Measurements from ENCODE around the gene YKT6.

YKT6 gene

DNA sequence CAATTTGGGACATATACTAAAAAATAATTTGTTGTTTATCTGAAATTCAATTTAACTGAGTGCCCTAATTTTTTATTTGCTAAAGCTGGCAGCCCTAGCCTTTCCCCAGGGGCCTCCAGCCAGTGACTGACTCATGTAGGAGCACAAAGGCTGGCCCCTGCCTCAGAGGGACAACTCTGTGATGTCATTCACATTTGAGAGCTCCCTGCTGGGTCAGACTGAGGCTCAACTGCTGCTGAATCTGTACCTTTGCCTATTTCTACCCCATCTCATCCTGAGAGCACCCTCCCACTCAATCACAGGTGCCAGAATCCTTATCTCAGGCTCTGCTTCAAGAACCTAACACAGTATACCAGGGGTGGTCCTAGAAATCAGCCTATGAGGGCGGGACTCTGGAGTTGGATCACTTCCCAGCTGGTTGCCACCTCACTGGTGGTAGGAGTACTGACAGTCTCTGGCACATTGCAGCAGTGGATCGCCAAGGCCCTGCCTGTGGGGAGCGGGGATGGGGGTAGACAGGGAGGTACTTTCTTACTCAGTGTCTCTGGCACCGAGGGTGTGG lies 23.1 kb upstream of the YKT6 start:
- DNase-seq (no peak), ATAC-seq (replicated peaks) (no peak)
- peaks cover 0 to 2% of the 10 kb centered on the region in 2 donors for H3K9me3 Mint-ChIP-seq
- no peaks in the 10 kb centered on the region for H3K36me3 Mint-ChIP-seq (ENCODE audit: insufficient read depth)
- H3K27ac Mint-ChIP-seq, result no peak overlapping the region
- no peaks in the 10 kb centered on the region for H3K4me1 Mint-ChIP-seq (ENCODE audit: low read depth in 2 of 2)
- no peak overlapping the region for H3K4me3 Mint-ChIP-seq
- peaks cover 61 to 68% of the 10 kb centered on the region in 2 donors for H3K27me3 Mint-ChIP-seq

DNA sequence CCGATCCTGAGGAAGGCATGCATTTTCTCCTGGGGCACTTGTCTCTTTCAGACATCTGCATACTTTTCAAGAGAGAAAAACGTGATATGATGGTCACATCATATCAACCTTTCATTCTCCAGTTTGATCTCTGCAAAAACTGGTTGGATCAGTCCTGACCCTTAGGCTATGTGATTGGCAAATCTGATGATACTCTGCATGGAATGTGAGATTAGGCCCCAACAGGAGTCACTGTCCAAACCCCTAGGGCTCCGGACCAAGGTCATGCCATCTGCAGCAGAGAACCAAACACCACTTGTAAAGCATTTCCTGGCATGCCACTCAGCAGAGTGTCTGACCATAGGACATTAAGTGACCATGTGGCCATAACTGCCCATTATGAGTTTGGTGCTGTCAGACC lies 20.1 kb upstream of the YKT6 start:
- Mint-ChIP-seq H3K4me1 (ENCODE audit: low read depth in 2 of 2) (no peaks in the 10 kb centered on the region), H3K27me3 (peaks cover 52 to 73% of the 10 kb centered on the region in 2 donors), H3K36me3 (ENCODE audit: insufficient read depth) (no peaks in the 10 kb centered on the region), H3K4me3 (no peak overlapping the region), H3K27ac (no peak overlapping the region), H3K9me3 (no peaks in the 10 kb centered on the region)
- ATAC-seq (replicated peaks) (no peak), DNase-seq (no peak)

DNA sequence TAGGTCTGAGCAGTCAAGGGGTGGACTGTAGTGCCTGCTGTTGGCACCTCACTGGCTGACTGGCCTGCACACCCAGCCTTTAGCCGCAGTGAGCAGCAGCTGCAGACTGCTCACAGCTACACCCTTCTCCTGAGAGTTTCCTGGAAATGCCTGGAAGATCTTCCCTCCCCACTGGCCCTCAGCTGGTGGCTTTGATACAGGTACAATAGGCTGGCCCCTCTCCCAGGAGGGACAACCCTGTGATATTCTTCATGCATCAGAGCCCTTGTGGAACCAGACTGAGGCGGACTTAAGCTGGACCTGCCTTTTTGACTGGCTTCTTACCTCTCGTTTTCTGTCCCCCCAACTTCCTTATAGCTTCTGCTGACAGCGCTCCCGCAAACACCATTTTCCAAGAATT lies 18.0 kb upstream of the YKT6 start:
- H3K27me3 Mint-ChIP-seq, result peaks cover 38 to 51% of the 10 kb centered on the region in 2 donors
- H3K27ac Mint-ChIP-seq, result no peak overlapping the region
- ATAC-seq (replicated peaks) (no peak), DNase-seq (no peak)
- no peaks in the 10 kb centered on the region for H3K36me3 Mint-ChIP-seq (ENCODE audit: insufficient read depth)
- no peaks in the 10 kb centered on the region for H3K9me3 Mint-ChIP-seq
- no peak overlapping the region for H3K4me3 Mint-ChIP-seq
- H3K4me1 Mint-ChIP-seq (ENCODE audit: low read depth in 2 of 2), result no peaks in the 10 kb centered on the region

DNA sequence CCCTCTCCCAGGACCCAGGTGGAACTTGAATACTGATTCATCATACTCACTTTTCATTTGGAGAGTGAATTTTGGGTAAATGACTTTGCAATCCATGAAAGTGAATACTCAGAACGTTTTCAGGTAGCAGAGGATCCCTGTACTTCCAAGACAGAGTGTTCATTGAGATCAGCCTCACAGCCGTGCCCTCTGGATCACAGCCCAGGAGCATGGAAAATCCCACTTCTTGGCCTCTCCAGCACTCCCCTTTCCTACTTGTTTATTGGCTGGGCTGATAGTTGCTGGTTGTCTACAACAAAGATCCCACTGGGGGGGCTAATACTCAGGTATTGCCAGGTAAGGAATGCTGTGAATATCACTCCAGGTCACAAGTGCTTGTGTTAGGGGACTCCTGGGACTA lies 17.4 kb upstream of the YKT6 start:
- H3K4me3 Mint-ChIP-seq, result no peak overlapping the region
- H3K27me3 Mint-ChIP-seq, result peaks cover 32 to 50% of the 10 kb centered on the region in 2 donors
- DNase-seq, result no peak
- no peak overlapping the region for H3K27ac Mint-ChIP-seq
- no peaks in the 10 kb centered on the region for H3K4me1 Mint-ChIP-seq (ENCODE audit: low read depth in 2 of 2)
- no peaks in the 10 kb centered on the region for H3K36me3 Mint-ChIP-seq (ENCODE audit: insufficient read depth)
- no peak for ATAC-seq (replicated peaks)
- no peaks in the 10 kb centered on the region for H3K9me3 Mint-ChIP-seq

DNA sequence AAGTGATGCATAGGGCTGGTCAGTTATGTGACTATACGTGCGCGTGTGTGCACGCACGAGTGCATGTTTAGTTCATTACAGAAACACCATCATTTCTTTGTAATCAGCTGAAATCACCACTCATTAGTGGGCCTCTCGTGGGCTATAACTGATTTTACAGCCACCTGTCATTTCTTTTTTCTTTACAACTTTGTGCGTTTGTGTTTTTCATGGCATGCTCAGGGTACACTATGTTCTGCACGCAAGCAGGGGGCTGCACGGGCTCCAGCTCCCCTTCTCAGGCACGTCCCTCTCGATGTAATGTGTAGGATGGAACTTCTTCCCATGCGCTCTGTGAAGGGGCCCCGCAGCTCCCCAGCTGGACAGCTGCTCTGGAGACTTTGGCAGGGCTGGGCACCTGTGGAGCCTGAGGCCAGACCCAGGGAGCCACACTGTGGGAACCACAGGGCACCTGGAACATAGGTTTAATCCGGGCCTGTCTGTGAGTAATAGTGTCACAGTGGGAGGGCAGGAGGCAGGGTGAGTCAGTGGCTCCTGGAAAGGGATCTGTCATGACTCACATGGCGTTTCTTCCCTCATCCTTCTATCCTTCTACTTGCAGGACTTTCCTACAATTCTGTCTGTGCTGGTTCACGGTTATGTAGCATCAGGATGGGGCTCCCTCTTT lies 16.4 kb upstream of the YKT6 start:
- Mint-ChIP-seq H3K4me1 (ENCODE audit: low read depth in 2 of 2) (no peaks in the 10 kb centered on the region), H3K27ac (no peak overlapping the region), H3K9me3 (no peaks in the 10 kb centered on the region), H3K36me3 (ENCODE audit: insufficient read depth) (peaks cover 3% of the 10 kb centered on the region), H3K4me3 (no peak overlapping the region), H3K27me3 (peaks cover 24 to 44% of the 10 kb centered on the region in 2 donors)
- DNase-seq (no peak), ATAC-seq (replicated peaks) (no peak)

DNA sequence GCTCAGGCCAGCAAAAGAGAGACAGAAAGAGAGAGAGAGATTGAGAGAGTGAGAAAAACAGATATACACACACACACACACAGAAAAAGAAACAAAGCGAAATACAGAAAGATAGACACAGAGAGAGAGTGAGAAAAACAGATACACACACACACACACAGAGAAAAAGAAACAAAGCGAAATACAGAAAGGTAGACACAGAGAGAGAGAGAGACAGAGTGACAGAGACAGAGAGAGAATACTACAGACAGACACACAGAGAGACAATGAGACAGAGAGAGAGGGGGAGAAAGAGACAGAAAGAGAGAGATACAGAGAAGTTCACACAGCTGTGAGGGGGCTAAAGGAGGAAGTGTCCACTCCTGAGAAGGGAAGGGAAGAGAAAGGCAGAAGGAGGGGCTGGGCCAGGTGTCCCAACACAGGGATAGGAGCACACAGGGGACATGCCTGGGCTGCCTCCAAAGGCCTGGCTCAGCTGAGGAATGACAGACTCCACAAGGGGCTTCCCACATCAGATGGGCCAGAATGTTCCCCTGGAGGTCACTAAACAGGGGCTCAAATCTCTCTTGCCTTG lies 15.8 kb upstream of the YKT6 start:
- no peak for DNase-seq
- H3K36me3 Mint-ChIP-seq (ENCODE audit: insufficient read depth), result peaks cover 3% of the 10 kb centered on the region
- no peaks in the 10 kb centered on the region for H3K9me3 Mint-ChIP-seq
- H3K27me3 Mint-ChIP-seq, result peaks cover 22 to 40% of the 10 kb centered on the region in 2 donors
- no peak for ATAC-seq (replicated peaks)
- no peak overlapping the region for H3K27ac Mint-ChIP-seq
- no peaks in the 10 kb centered on the region for H3K4me1 Mint-ChIP-seq (ENCODE audit: low read depth in 2 of 2)
- H3K4me3 Mint-ChIP-seq, result no peak overlapping the region

DNA sequence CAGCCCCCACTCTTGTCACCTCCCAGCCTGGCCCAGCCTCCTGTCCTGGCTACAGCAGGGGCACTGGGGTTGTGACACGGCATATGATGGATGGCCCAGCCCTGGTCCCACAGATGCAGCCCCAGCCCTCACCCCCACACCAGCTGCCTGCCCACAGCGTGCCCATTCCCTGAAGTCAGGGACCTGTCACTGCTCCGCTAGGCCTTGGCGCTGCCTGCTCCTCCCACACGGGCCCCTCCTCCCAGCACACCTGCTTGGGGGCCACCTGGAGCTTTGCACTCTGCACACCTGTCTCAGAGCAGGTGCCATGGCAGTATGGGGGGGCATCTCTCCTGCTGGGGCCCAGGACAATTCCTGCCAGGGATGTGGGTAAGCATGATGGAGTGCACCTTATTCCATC lies 15.0 kb upstream of the YKT6 start:
- Mint-ChIP-seq H3K9me3 (no peaks in the 10 kb centered on the region), H3K4me3 (no peak overlapping the region), H3K36me3 (ENCODE audit: insufficient read depth) (peaks cover 3% of the 10 kb centered on the region), H3K27me3 (peaks cover 24 to 46% of the 10 kb centered on the region in 2 donors), H3K27ac (no peak overlapping the region), H3K4me1 (ENCODE audit: low read depth in 2 of 2) (no peaks in the 10 kb centered on the region)
- ATAC-seq (replicated peaks), result no peak
- DNase-seq, result no peak

DNA sequence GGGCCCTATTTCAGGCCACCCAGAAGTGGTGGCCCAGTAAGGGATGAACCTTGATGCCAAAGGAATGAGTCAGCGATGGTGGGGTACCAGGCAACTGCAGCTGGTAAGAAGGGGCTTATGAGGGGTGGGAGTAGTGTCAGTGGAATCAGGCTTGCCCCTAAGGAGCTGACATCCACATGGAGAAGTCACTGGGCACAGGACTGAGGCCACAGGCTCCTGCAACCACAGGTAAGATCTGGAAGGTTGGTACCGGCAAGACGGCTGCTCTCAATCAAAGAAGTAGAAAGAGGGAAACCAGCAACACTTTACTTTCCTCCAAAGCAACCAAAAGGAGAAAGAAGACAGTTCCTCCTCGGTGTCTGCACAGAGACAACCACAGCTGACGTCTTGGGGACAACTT lies 14.0 kb upstream of the YKT6 start:
- no peak for ATAC-seq (replicated peaks)
- Mint-ChIP-seq H3K27ac (no peak overlapping the region), H3K9me3 (no peaks in the 10 kb centered on the region), H3K36me3 (ENCODE audit: insufficient read depth) (peaks cover 3% of the 10 kb centered on the region), H3K4me3 (no peak overlapping the region), H3K27me3 (peaks cover 23 to 45% of the 10 kb centered on the region in 2 donors), H3K4me1 (ENCODE audit: low read depth in 2 of 2) (no peaks in the 10 kb centered on the region)
- no peak for DNase-seq

DNA sequence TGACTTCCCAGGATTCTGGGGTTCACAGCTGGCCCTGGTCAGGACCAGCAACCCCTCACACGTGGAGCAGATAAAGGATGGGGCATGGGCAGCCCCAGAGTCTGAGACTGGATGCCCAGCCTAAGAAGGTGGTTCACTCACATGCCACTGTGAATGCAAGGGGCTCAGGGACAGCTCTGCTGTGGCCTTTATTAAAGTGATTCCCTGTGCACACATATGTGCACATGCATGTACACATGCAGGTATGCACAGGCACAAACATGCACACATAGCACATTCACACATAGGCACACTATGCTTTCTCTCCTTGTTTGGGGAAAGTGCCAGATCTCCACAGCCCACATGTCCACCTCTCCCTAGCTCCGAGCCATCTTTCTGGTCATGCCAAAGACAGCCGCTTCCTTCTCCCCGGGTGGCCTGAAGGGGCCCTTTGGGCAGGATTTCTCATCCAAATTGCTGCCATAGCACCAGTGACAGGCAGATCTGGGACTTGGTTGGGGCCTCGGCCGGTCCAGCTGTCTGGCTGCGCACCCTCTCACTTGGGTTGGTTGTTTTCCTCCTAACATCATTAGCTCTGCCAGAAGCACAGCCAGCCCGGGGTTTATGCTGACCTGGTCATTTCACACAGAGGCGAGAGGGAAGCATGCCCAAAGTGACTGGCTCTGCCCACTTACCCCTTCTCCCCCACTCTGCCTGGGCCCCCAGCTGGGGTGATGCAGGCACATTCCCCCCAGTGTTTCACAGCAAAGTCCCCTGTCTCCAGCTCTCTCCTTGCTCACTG lies 13.0 kb upstream of the YKT6 start:
- ATAC-seq (replicated peaks), result no peak
- Mint-ChIP-seq H3K9me3 (no peaks in the 10 kb centered on the region), H3K4me3 (no peak overlapping the region), H3K27ac (no peak overlapping the region), H3K36me3 (ENCODE audit: insufficient read depth) (peaks cover 3% of the 10 kb centered on the region), H3K27me3 (peaks cover 21 to 45% of the 10 kb centered on the region in 2 donors), H3K4me1 (ENCODE audit: low read depth in 2 of 2) (no peaks in the 10 kb centered on the region)
- DNase-seq, result no peak

DNA sequence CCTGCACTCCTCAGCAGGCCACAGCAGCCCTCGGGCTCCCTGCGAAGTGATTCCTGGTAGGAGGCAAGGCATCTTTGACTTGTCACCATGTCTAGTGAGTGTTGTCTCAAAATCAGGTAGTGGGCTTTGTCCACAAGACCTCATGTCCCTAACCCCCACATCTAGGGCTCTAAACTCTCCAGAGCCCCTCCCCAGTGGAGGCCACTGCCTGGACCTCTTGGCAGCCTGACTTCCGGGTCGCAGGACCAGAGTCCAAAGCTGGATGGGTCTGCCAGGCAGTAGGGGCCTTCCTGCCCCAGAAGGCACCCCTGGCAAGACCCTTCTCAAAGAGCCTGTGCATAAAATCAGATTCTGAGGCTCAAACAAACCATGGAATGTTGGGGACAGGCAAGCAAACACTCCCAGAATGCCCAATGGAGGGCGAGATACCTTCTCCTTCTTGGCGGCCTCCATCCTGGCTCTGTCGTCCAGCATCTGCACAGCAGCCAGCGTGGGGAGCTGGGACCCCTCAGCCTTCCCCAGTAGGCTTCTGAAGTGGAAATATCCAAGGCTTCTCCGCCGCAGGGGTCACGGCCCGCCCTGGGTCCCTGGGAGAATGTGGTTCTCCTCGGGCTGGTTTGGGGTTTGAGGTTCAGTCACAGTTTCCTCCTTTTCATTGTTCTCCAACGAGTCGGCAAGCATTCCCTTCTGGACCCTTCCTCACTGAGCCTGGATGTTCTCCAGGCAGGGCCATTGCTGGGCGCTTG lies 12.1 kb upstream of the YKT6 start:
- DNase-seq (no peak), ATAC-seq (replicated peaks) (no peak)
- Mint-ChIP-seq H3K9me3 (no peaks in the 10 kb centered on the region), H3K27me3 (peaks cover 25 to 46% of the 10 kb centered on the region in 2 donors), H3K36me3 (ENCODE audit: insufficient read depth) (peaks cover 3% of the 10 kb centered on the region), H3K4me1 (ENCODE audit: low read depth in 2 of 2) (no peaks in the 10 kb centered on the region), H3K4me3 (no peak overlapping the region), H3K27ac (no peak overlapping the region)

DNA sequence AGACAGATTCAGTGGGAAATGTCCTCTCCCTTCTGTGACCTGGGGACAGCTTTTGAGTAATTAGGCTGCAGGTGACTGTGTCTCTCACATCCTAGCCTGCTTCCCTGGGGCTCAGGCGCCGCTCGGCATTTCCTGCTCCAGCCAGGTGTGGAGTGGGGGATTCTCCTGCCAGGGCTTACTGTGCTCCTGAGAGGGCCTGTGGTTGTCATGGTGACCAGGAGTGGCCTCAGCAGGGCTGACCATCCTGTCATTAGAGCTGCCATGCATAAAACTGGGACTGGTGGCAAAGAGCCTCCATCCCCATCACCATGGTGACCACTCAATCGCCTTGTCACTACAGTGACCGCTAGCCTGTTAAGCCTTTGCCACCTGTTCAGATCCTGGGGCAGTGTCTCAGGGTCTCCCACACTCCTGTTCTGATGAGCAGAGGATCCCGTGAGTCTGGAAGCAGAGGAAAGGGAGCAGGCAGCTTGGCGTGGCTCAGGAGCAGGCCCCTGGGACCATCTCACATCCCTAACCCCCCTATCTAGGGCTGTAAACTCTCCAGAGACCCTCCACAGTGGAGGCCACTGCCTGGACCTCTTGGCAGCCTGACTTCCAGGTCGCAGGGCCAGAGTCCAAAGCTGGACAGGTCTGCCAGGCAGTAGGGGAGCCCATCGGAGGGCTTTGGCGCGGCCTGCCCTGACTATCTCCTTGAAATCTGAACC lies 11.3 kb upstream of the YKT6 start, which contains the start of gene GCK:
Gene GCK, minus strand, starts transcription at position 154 of the 707 bp plus-strand sequence. CDS start 486 bp downstream, outside the sequence.
- DNase-seq, result no peak
- H3K27me3 Mint-ChIP-seq, result peaks cover 31 to 53% of the 10 kb centered on the region in 2 donors
- ATAC-seq (replicated peaks), result no peak

DNA sequence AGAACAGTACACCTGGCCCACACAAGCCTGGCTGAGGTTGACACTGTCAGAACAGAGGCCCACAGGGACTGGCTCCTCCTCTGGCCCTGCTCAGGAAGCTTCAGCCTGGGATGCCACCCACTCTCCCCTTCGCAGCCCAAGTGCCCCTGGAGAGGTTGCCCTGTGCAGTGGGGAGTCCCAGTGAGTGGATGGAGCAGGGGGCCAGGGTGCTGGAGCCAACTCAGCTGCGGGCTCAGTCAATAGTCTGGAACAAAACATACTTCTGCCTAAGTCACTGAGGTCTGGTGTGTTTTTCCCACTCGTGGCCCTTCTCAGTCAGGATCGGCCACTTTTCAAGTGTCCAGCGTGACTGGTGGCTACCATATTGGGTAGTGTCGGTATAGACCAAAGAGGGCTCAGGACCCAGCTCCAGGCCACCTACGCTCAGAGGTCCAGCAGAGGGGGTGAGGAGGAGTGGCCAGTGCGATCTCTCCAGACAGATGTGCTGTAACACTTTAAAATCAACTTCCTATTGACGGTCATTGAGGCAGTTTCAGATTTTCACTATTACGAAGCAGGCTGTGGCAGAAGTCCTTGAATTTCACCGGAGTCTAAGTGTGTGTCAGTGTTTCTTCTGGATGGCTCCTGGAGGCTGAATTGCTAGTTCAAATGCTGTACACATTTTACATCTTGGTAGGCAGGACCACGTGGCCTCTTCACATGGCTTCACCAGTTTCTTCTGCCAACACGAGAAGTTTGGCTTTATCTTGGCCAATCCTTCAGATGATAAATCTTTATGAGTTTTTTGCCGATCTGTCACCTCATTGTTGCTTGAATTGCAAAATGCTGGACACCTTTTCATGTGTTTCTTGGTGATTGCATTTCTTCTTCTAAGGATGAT lies 10.5 kb upstream of the YKT6 start:
- DNase-seq (no peak), ATAC-seq (replicated peaks) (no peak)
- H3K9me3 Mint-ChIP-seq, result no peaks in the 10 kb centered on the region
- peaks cover 31 to 53% of the 10 kb centered on the region in 2 donors for H3K27me3 Mint-ChIP-seq
- no peak overlapping the region for H3K27ac Mint-ChIP-seq
- H3K4me1 Mint-ChIP-seq (ENCODE audit: low read depth in 2 of 2), result no peaks in the 10 kb centered on the region
- H3K4me3 Mint-ChIP-seq, result no peak overlapping the region
- H3K36me3 Mint-ChIP-seq (ENCODE audit: insufficient read depth), result peaks cover 3% of the 10 kb centered on the region

More for the DNA sequence above, 11.3 kb upstream of the YKT6 start, which contains the start of gene GCK:
- Mint-ChIP-seq H3K4me1 (ENCODE audit: low read depth in 2 of 2) (no peaks in the 10 kb centered on the region), H3K27ac (no peak within 1 kb of the TSS), H3K4me3 (no peak within 1 kb of the TSS), H3K36me3 (ENCODE audit: insufficient read depth) (peaks cover 3% of the 10 kb centered on the region), H3K9me3 (no peaks in the 10 kb centered on the region)

Measured in effector memory CD8-positive, alpha-beta T cell (primary cell).